CD14-positive monocyte (primary cell): ENCODE measurements around the gene PPP1R16B. TPM values are rescaled to one million over a fixed set of nuclear protein-coding genes. Genes with fewer than 3 reads are reported as not detected.

Experiments used
- DNase-seq, 3 donors: peaks; one replicate each; pipeline ENCODE4 v3.0.0-alpha.2; 2011 to 2022
- H2AFZ ChIP-seq: 2 replicates; pipeline ENCODE4 v1.6.0; 2012; ENCODE audit warnings: mild to moderate bottlenecking, low read depth, low read length, inconsistent platforms; ENCODE audit not compliant: insufficient read depth, poor library complexity, severe bottlenecking
- H3K27ac ChIP-seq, 2 donors: 1 replicate in 1 of 2; 2 replicates in 1 of 2; pipeline ENCODE4 v1.5.1; 2012 to 2013; ENCODE audit warnings: low read length in 2 of 2, control low read depth in 1 of 2, inconsistent platforms in 1 of 2, low read depth in 1 of 2, mild to moderate bottlenecking in 1 of 2
- H3K27me3 ChIP-seq, 2 donors: one replicate each; pipeline versions ENCODE4 v1.6.0 to v1.6.1; 2011 to 2013; ENCODE audit warnings: low read length in 2 of 2; ENCODE audit not compliant: control insufficient read depth in 2 of 2, insufficient read depth in 2 of 2
- H3K36me3 ChIP-seq, 2 donors: replicated peaks in 1 of 2; 1 replicate in 1 of 2; 2 replicates in 1 of 2; pipeline versions ENCODE4 v1.5.1 to v1.6.1; 2012 to 2013; ENCODE audit warnings: low read length in 2 of 2, control low read depth in 1 of 2, inconsistent platforms in 1 of 2, mild to moderate bottlenecking in 1 of 2; ENCODE audit not compliant: insufficient read depth in 2 of 2, control insufficient read depth in 1 of 2
- H3K4me1 ChIP-seq, 2 donors: 1 replicate in 1 of 2; 2 replicates in 1 of 2; pipeline versions ENCODE4 v1.5.1 to v1.6.1; 2012 to 2013; ENCODE audit warnings: low read length in 2 of 2, control low read depth in 1 of 2, inconsistent platforms in 1 of 2, mild to moderate bottlenecking in 1 of 2, moderate library complexity in 1 of 2; ENCODE audit not compliant: insufficient read depth in 2 of 2, control insufficient read depth in 1 of 2
- H3K4me2 ChIP-seq: replicated peaks from 2 replicates; pipeline ENCODE3; 2012; ENCODE audit warnings: low read length, moderate library complexity, mild to moderate bottlenecking; ENCODE audit not compliant: poor library complexity, severe bottlenecking; ENCODE audit errors: extremely low read depth
- H3K4me3 ChIP-seq, 3 experiments: fragments of 200-600 bp in 1 of 3; sonication (generic) in 1 of 3; replicated peaks in 1 of 3; 1 replicate in 2 of 3; 2 replicates in 1 of 3; pipeline ENCODE4 v1.5.1; 2011 to 2013; ENCODE audit warnings: low read length in 3 of 3, mild to moderate bottlenecking in 3 of 3, control low read depth in 2 of 3, low read depth in 2 of 3, inconsistent platforms in 1 of 3, moderate library complexity in 1 of 3
- H3K79me2 ChIP-seq: 2 replicates; pipeline ENCODE4 v1.6.0; 2012; ENCODE audit warnings: mild to moderate bottlenecking, control low read depth, inconsistent platforms, low read length, moderate library complexity; ENCODE audit not compliant: insufficient read depth
- H3K9ac ChIP-seq: 2 replicates; pipeline ENCODE4 v1.6.0; 2017; ENCODE audit warnings: low read length, mild to moderate bottlenecking; ENCODE audit not compliant: insufficient read depth, poor library complexity, severe bottlenecking
- H3K9me3 ChIP-seq, 2 donors: replicated peaks in 1 of 2; 1 replicate in 1 of 2; 2 replicates in 1 of 2; pipeline versions ENCODE4 v1.5.1 to v1.6.1; 2012 to 2013; ENCODE audit warnings: low read length in 2 of 2, control low read depth in 1 of 2; ENCODE audit not compliant: control insufficient read depth in 1 of 2, insufficient read depth in 1 of 2
- H4K20me1 ChIP-seq: 2 replicates; pipeline ENCODE4 v1.6.0; 2012; ENCODE audit warnings: mild to moderate bottlenecking, low read length, control low read depth, moderate library complexity; ENCODE audit not compliant: insufficient read depth
- H3K27ac Mint-ChIP-seq, 7 donors: one replicate each; pipeline ENCODE4 v1.8.0; 2020; ENCODE audit warnings: mild to moderate bottlenecking in 7 of 7, mixed read lengths in 7 of 7, moderate library complexity in 6 of 7, inconsistent platforms in 2 of 7
- H3K27me3 Mint-ChIP-seq, 3 donors: one replicate each; pipeline ENCODE4 v1.8.0; 2021 to 2022; ENCODE audit warnings: low read depth in 3 of 3, mild to moderate bottlenecking in 3 of 3, mixed read lengths in 3 of 3, moderate library complexity in 3 of 3, inconsistent platforms in 1 of 3
- H3K36me3 Mint-ChIP-seq, 2 donors: one replicate each; pipeline ENCODE4 v1.8.0; 2020; ENCODE audit warnings: mixed read lengths in 2 of 2, inconsistent platforms in 1 of 2, mild to moderate bottlenecking in 1 of 2
- H3K4me1 Mint-ChIP-seq: one replicate; pipeline ENCODE4 v1.8.0; 2020; ENCODE audit warnings: mild to moderate bottlenecking, mixed read lengths
- H3K4me3 Mint-ChIP-seq, 2 donors: one replicate each; pipeline ENCODE4 v1.8.0; 2020; ENCODE audit warnings: mild to moderate bottlenecking in 2 of 2, mixed read lengths in 2 of 2, moderate library complexity in 1 of 2
- H3K9me3 Mint-ChIP-seq, 7 donors: one replicate each; pipeline ENCODE4 v1.8.0; 2020 to 2022; ENCODE audit warnings: mixed read lengths in 7 of 7, mild to moderate bottlenecking in 6 of 7, moderate library complexity in 6 of 7, inconsistent platforms in 2 of 7
- WGBS: methylation state at CpG from one replicate; pipeline ENCODE4 v1.1.5; 2013; ENCODE audit warnings: missing lambda C conversion rate; ENCODE audit not compliant: insufficient coverage; 5-methylcytosine and 5-hydroxymethylcytosine counted together
- intact Hi-C, 2 donors: fragments of 100-400 bp; cut with micrococcal nuclease; formaldehyde crosslinking; loops; one replicate each; pipeline versions ENCODE4 v1.15.0 to v1.15.1; 2023
- polyA plus RNA-seq, 3 donors: library from polyadenylated mRNA; depleted of rRNA in 1 of 3; unstranded in 2 of 3; stranded (reverse) in 1 of 3; fragments of 300-500 nt in 2 of 3; fragments of >200 nt in 1 of 3; fragmentation: Illumina TruSeq in 2 of 3; gene quantifications; 1 replicate in 2 of 3; 2 replicates in 1 of 3; pipeline ENCODE4 v1.2.3, GENCODE V29; 2012 to 2021
- TF ChIP-seq, protein P1 (sequence below): fragments of 200-600 bp; IDR thresholded peaks from one replicate; pipeline ENCODE4 v1.8.0; 2022; ENCODE audit warnings: antibody characterized with exemption, mild to moderate bottlenecking

Gene PPP1R16B
- polyA plus RNA-seq, 3 donors, result 1.1 to 4.4 (median 1.4) TPM

DNA sequence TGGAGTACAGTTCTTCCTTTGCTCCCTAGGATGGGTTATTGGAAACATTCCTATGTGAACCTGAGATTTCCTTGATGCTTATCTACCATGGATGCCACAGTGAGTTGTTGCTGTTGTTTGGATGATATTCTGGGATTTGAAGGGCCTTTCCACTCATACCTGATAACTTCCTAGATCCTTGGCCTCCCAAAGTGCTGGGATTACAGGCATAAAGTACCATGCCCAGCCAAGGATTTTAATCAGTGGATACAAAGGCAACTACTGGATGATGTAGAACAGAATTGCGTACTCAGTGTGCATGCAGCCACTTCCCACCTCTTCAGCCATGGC is 20.0 kb downstream of the PPP1R16B start:
- no peaks in the 10 kb centered on the region for H4K20me1 ChIP-seq
- H3K36me3 ChIP-seq, result peaks cover 0 to 15% of the 10 kb centered on the region in 2 donors
- intact Hi-C loops, result no loop called here

DNA sequence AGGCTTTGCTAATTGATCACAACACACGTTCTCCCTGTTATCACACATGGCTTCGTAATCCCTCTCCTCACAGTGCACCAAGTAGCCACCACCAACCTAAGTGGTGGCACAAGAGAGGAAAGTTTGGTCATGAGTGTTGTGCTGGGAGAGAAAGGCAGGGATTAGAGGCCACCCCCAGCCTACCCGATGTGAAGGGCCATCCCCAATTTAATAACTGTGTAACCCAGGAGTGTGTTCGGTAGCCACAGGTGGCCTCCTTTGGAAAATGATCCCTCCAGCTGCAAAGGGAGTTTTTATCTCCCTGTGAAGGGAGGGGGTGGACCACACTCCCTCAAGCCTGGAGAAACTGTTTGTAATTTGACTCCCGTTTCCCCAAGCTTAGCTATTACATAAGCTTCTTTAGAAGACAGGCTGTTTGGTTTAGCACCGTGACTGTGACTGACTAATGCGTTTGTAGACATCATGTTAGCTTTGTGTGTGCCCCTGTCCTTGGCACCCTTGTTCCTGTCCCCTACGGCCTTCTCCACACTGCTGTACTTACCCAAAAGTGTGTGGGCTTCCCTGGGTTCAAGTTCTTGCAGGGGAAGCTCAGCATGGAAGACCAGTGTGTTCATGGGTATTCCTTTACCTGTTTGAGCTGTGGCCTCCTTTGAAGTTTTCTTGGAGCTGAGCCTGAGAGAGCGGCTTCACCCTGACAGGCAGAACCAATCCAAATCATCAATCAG is 20.6 kb downstream of the PPP1R16B start:
- no peak for DNase-seq
- no peak overlapping the region for H3K27ac ChIP-seq
- no peak overlapping the region for H3K4me3 ChIP-seq
- intact Hi-C loops, result no loop called here
- TF ChIP-seq, protein P1, sequence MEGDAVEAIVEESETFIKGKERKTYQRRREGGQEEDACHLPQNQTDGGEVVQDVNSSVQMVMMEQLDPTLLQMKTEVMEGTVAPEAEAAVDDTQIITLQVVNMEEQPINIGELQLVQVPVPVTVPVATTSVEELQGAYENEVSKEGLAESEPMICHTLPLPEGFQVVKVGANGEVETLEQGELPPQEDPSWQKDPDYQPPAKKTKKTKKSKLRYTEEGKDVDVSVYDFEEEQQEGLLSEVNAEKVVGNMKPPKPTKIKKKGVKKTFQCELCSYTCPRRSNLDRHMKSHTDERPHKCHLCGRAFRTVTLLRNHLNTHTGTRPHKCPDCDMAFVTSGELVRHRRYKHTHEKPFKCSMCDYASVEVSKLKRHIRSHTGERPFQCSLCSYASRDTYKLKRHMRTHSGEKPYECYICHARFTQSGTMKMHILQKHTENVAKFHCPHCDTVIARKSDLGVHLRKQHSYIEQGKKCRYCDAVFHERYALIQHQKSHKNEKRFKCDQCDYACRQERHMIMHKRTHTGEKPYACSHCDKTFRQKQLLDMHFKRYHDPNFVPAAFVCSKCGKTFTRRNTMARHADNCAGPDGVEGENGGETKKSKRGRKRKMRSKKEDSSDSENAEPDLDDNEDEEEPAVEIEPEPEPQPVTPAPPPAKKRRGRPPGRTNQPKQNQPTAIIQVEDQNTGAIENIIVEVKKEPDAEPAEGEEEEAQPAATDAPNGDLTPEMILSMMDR, result no peak
- Mint-ChIP-seq H3K27ac (no peak overlapping the region), H3K4me1 (peaks cover 22% of the 10 kb centered on the region), H3K9me3 (peaks cover 0 to 6% (median 2%) of the 10 kb centered on the region in 7 donors), H3K36me3 (peaks cover 9 to 35% of the 10 kb centered on the region in 2 donors), H3K4me3 (no peak overlapping the region), H3K27me3 (peaks cover 0 to 5% (median 1%) of the 10 kb centered on the region in 3 donors)
- no CpG with 5 or more reads among the region's 9 CpGs for WGBS
- H4K20me1 ChIP-seq, result no peaks in the 10 kb centered on the region
- H2AFZ ChIP-seq, result no peak overlapping the region
- H3K9ac ChIP-seq, result no peak overlapping the region
- no peak overlapping the region for H3K4me2 ChIP-seq
- H3K36me3 ChIP-seq, result peaks cover 0 to 15% of the 10 kb centered on the region in 2 donors
- H3K4me1 ChIP-seq, result peaks cover 0 to 6% of the 10 kb centered on the region in 2 donors
- H3K9me3 ChIP-seq, result no peaks in the 10 kb centered on the region
- no peaks in the 10 kb centered on the region for H3K27me3 ChIP-seq
- H3K79me2 ChIP-seq, result no peaks in the 10 kb centered on the region

More for the DNA sequence above, 20.0 kb downstream of the PPP1R16B start:
- H3K36me3 Mint-ChIP-seq, result peaks cover 9 to 36% of the 10 kb centered on the region in 2 donors
- Histone ChIP-seq H3K9me3 (no peaks in the 10 kb centered on the region), H3K79me2 (no peaks in the 10 kb centered on the region), H3K27me3 (no peaks in the 10 kb centered on the region), H3K27ac (no peak overlapping the region), H3K4me2 (no peak overlapping the region), H3K4me1 (peaks cover 0 to 6% of the 10 kb centered on the region in 2 donors), H2AFZ (no peak overlapping the region), H3K9ac (no peak overlapping the region), H3K4me3 (no peak overlapping the region)
- peaks cover 22% of the 10 kb centered on the region for H3K4me1 Mint-ChIP-seq
- no peak overlapping the region for H3K27ac Mint-ChIP-seq
- TF ChIP-seq, protein P1, result no peak
- no peak overlapping the region for H3K4me3 Mint-ChIP-seq
- H3K9me3 Mint-ChIP-seq, result peaks cover 0 to 7% (median 3%) of the 10 kb centered on the region in 7 donors
- H3K27me3 Mint-ChIP-seq, result peaks cover 0 to 5% (median 1%) of the 10 kb centered on the region in 3 donors
- DNase-seq, result no peak
- WGBS, result 100% methylated on average over 1 of the region's 1 CpG
